Cardiac muscle cell (in vitro differentiated cells and primary cell): ENCODE measurements around the gene NET1. TPM values are rescaled to one million over a fixed set of nuclear protein-coding genes. Genes with fewer than 3 reads are reported as not detected.

Experiments
- DNase-seq, 2 donors: peaks; one replicate each; pipeline versions ENCODE4 v3.0.0 to v3.0.0-alpha.2; 2010 to 2017; ENCODE audit warnings: low read depth in 1 of 2, low spot score in 1 of 2
- H3K27ac ChIP-seq: fragments of 200-600 bp; sonication (generic); 2 replicates; pipeline ENCODE4 v1.5.1; 2016
- H3K27me3 ChIP-seq: fragments of 200-600 bp; sonication (generic); 2 replicates; pipeline ENCODE4 v1.6.0; 2016; ENCODE audit warnings: control low read depth
- H3K36me3 ChIP-seq: fragments of 200-600 bp; sonication (generic); 2 replicates; pipeline ENCODE4 v1.5.1; 2016; ENCODE audit warnings: control low read depth
- H3K4me1 ChIP-seq: fragments of 200-600 bp; sonication (generic); 2 replicates; pipeline ENCODE4 v1.8.1; 2017; ENCODE audit warnings: low read depth, mild to moderate bottlenecking, mixed run types
- H3K4me3 ChIP-seq: fragments of 200-600 bp; sonication (generic); 2 replicates; pipeline ENCODE4 v1.5.1; 2016; ENCODE audit warnings: mild to moderate bottlenecking
- H3K9me3 ChIP-seq: fragments of 200-600 bp; sonication (generic); 2 replicates; pipeline ENCODE4 v1.5.1; 2017; ENCODE audit warnings: low read depth, mild to moderate bottlenecking, control low read depth
- CTCF ChIP-seq: IDR thresholded peaks from 2 replicates; pipeline ENCODE4 v1.5.1; 2012; ENCODE audit warnings: low read depth, mild to moderate bottlenecking, low read length
- polyA plus RNA-seq: library from polyadenylated mRNA; unstranded; fragments of >200 nt; fragmentation: Nextera tagmentation; extraction: Ambion mirVana; gene quantifications from 2 replicates; pipeline ENCODE4 v1.2.1, GENCODE V29; 2016
- total RNA-seq: library from RNA; depleted of rRNA; stranded (reverse); fragments of >200 nt; gene quantifications from 2 replicates; pipeline ENCODE4 v1.2.3, GENCODE V29; 2016

Gene NET1
- total and polyA plus RNA-seq, 2 experiments from 2014 or later = 20.0 to 29.5 TPM

DNA sequence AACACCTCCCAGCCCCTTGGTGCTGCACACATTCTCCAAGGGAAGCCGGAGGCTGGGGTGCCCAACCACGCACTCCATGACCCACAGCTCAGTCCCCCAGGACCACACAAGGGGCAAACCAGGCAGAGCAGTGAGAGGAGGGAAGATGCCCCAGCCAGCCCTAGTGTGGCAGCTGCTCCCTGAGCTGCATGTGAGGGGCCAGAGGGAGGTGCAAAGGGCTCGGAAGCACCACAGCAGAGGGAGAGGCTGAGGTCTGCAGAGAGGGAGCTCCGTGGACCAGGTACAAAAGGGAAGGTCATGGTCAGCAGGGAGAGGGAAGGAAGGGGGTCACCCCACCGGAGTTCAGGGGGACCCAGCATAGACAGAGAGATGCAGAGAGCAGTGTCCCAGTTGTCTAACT, 88.6 kb downstream of the NET1 start:
- H3K36me3 ChIP-seq = no peaks in the 10 kb centered on the region
- H3K27ac ChIP-seq = no peak overlapping the region
- no peaks in the 10 kb centered on the region for H3K4me1 ChIP-seq
- no peak for DNase-seq
- H3K27me3 ChIP-seq = no peaks in the 10 kb centered on the region
- no peak for TF ChIP-seq CTCF
- H3K9me3 ChIP-seq = no peaks in the 10 kb centered on the region
- no peak overlapping the region for H3K4me3 ChIP-seq

DNA sequence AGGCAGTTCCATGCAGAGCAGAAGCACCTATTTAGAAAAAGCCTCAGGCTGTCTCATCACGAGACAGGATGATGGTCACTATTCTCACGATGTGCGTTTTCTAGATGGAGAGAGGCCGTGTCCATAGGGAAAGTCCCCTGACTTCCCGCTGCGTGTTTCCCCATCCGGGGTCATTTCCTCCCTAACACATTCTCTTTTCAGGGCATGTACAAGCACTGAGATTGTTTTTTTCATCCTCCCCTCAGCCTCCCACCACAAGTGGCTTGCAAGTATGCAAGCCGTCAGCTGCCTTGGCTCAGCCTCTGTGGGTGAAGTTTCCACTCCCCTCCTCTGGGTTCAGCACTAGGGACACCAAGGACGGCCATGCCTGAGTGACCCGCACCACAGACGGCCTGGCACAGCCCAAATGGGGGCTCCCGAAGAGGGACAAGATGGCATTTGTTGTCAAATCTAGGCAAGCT, 89.7 kb downstream of the NET1 start:
- H3K4me3 ChIP-seq = no peak overlapping the region
- H3K27ac ChIP-seq = no peak overlapping the region
- no peaks in the 10 kb centered on the region for H3K4me1 ChIP-seq
- H3K9me3 ChIP-seq = no peaks in the 10 kb centered on the region
- TF ChIP-seq CTCF = no peak
- no peaks in the 10 kb centered on the region for H3K36me3 ChIP-seq
- H3K27me3 ChIP-seq = no peaks in the 10 kb centered on the region
- peak; percentile 24 to 48 for DNase-seq

DNA sequence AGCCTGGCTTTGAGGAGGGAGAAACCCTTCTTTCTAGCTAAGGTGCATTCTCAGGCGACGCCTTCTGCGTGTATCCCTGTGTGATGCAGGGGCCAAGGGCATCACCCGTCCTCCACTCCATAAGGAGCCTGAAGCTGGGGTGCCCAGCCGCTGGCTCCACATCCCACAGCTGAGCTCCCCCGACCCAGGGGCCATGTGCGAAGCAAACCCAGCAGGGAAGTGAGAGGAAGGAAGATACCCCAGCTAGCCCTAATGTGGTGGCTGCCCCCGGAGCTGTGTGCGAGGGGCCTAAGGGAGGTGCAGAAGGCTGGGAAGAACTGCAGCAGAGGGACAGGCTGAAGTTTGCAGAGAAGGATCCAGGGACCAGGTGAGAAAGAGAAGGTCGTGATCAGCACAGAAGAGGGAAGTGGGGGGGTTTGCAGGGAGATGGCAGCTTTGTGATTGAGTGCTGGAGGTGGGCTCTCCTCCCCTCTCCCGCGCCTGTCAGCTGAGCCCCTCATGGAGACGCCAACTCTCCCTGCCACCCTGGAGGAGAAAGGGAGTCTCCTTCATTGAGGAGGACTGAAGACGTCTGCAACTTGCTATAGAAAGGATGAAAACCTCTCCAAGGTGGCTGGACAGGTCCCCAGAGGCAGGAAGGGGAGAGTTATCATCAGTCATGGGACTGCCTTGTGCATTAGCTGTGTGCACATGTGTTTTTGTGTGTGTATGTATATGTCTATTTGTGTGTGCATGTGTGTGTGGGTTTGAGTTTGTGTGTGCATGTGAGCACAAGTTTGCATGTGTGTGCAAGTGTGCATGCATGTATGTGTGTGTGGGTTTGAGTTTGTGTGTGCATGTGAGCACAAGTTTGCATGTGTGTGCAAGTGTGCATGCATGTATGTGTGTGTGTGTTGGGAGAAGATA, 90.5 kb downstream of the NET1 start:
- Histone ChIP-seq H3K4me3 (no peak overlapping the region), H3K36me3 (no peaks in the 10 kb centered on the region), H3K27ac (no peak overlapping the region), H3K4me1 (no peaks in the 10 kb centered on the region), H3K9me3 (no peaks in the 10 kb centered on the region), H3K27me3 (no peaks in the 10 kb centered on the region)
- no peak for DNase-seq
- no peak for TF ChIP-seq CTCF

- H3K27ac ChIP-seq = no peak overlapping the region
- TF ChIP-seq CTCF = no peak
- no peaks in the 10 kb centered on the region for H3K4me1 ChIP-seq
- no peak for DNase-seq
- H3K36me3 ChIP-seq = no peaks in the 10 kb centered on the region
- no peaks in the 10 kb centered on the region for H3K27me3 ChIP-seq
- no peaks in the 10 kb centered on the region for H3K9me3 ChIP-seq
- H3K4me3 ChIP-seq = no peak overlapping the region
Measured at GRCh38 chr10:5503477-5503835, 91.1 kb downstream of the NET1 start.

DNA sequence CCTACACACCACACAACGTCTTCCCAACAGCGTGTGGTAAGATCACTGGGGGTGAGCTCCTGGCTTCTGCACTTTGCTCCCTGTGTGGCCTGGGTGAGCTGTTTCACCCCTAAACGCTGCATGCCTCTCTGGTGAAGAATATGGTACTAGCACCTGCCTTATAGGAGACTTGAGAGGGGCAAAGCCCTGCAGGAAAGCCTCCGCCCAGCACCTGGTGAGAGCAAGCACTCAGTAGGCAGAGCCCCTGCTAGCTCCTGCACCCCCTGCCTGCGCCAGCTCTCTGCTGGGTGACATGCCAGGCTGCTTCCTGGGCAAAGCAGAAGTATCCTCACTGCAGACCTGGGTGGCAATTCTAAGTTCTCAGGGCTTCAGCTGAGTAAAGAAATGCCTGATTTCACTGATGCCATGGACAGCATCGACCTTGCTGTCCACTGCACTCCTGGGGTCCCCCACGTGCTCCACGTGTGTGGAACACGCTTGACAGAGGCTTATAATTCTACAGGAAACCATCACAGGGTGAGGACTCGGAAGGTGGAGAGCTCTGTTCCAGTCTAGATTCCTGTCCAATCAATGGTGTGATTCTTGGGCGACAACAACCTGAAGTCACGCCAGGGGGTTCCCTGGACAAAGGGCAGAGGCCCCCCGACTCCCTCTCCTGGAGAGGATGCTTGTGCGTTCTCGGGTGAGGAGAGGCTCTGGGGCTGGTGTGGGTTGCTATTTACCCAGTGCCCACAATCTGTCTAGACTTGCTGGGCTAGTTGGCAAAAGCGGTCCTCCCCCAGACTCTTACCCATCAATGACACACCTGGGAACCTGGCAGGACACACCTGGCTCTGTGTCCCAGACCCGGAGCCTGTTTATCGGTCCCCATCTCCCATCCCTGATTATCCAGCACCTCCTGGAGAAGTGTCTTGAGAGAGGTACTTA, 92.1 kb downstream of the NET1 start:
- Histone ChIP-seq H3K27me3 (no peaks in the 10 kb centered on the region), H3K27ac (no peak overlapping the region), H3K36me3 (no peaks in the 10 kb centered on the region), H3K9me3 (no peaks in the 10 kb centered on the region), H3K4me1 (no peaks in the 10 kb centered on the region), H3K4me3 (no peak overlapping the region)
- no peak for DNase-seq
- no peak for TF ChIP-seq CTCF
